HG02870 (cell line): Measurements from ENCODE around the gene TIPIN.
"Not testable (repeated sequence)": the region's sequence is repeated elsewhere in the genome, so short reads cannot be mapped to it uniquely, and the experiment has no call there.

Source experiments
- ATAC-seq: cut with Tn5 transposase; IDR thresholded peaks from one replicate; pipeline ENCODE4 v1.9.1; 2021; ENCODE audit warnings: mild to moderate bottlenecking, moderate library complexity; ENCODE audit not compliant: unreplicated experiment

Gene TIPIN, protein sequence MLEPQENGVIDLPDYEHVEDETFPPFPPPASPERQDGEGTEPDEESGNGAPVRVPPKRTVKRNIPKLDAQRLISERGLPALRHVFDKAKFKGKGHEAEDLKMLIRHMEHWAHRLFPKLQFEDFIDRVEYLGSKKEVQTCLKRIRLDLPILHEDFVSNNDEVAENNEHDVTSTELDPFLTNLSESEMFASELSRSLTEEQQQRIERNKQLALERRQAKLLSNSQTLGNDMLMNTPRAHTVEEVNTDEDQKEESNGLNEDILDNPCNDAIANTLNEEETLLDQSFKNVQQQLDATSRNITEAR

DNA sequence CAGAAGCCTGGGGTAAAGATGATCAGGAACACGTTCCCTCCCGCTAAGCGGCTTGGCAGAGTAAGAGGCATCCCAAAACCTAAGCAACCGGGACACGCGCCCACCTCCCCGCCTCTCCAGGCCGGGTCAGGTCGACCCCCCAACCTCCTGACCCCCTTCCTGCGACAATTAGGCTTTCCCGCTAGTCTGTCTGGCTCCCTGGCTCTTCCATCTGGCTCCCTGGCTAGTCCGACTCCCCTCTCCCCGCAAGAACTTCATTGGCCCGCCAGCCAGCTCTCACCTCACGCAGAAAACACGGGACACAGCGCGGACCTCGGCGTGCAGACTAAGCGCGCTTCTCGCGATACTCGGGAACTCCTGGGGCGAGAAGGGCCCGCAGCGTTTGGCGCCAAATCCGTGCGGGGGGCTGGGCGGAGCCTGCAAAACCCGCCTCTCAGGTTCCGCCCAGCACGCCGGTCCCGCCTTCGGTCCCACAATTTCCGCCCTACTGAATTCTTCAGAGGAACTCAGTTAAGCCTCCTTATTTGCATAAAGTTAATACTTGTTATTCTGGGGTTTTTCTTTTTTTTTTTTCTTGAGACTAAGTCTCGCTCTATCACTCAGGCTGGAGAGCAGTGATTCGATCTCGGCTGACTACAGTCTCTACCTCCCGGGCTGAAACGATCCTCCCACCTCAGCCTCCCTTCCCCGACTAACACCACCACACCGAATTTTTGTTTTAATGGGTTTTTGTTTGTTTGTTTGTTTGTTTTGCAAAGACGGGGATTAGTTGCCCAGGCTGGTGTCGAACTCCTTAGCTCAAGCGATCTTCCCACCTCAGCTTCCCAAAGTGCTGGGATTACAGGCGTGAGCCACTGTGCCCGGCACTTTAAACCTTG is at the start of gene TIPIN:
TSS of gene TIPIN (minus strand) at position 327 of the 878 bp plus-strand sequence. CDS start 3,738 bp downstream, outside the sequence.
- peak; percentile 84 for ATAC-seq

DNA sequence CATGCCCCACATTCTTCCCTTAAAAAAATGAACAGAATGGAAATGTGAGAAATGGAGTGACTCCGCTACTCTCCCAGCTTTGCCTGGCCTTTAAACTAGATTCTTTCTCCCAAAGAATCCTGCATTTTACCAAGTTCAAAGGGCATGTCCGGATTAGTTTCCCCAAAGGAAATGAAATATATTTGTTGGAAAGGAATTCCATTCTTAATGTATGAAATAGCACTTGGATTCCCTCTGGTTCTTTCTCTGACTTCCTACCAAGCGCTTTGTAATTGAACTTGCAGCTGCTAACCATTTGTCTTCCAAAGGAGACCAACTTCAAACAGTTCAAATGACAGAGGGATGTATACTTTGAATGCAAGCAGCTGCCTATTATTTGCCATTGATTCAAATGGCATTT is 49.1 kb upstream of the TIPIN start:
- no peak for ATAC-seq

GRCh38 chr15:66405007-66405406 is 48.5 kb upstream of the TIPIN start:
- ATAC-seq, result no peak

DNA sequence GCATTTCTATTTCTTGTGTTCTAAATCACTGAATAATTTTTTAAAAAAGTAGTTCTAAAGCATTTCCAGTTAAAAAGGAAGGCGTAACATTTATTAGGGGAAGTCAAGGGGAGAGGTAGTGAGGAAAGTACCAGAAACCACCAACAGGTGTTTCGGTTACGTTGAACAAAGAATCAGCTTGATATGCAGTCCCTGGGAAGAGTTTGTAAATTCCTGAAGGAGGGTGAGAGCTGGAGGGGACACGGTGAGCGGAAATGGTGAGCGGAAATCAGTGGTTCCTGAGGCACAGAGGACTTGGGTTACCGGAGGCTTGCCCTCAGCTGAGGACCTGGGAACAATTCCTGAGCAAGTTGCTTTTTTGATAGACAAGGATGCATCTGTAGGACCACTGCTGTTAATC is 48.0 kb upstream of the TIPIN start:
- ATAC-seq, result no peak

- no peak for ATAC-seq
Observed at GRCh38 chr15:66404122-66404521, 47.6 kb upstream of the TIPIN start.

- no peak for ATAC-seq
Observed at GRCh38 chr15:66403323-66403722, 46.8 kb upstream of the TIPIN start.

DNA sequence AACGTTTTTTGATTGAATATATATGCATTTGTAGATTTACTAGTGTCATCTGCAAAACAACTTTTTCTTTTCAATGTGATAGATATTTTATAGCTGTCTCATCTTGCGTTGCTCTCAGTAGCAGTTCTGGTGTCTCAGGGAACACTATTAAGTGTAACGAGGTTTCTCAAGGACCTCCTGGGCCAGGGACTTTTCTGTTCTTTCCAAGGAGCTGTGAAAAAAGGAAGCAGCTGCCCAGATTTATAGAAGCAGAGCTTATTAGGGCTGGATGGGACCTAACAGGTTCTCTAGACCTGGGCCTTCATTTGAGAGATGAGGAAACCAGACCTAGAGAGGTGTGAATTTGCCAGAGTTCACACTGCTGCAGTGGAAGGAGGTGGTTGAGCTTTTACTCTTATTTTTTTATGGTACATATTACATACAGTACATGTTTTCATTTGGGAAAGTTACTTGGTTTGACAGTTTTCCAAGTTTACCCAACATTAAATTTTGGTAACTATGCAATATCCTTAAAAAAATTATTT is 46.3 kb upstream of the TIPIN start:
- ATAC-seq, result no peak

- ATAC-seq, result no peak
Observed at GRCh38 chr15:66401130-66402021, 44.9 kb upstream of the TIPIN start.

DNA sequence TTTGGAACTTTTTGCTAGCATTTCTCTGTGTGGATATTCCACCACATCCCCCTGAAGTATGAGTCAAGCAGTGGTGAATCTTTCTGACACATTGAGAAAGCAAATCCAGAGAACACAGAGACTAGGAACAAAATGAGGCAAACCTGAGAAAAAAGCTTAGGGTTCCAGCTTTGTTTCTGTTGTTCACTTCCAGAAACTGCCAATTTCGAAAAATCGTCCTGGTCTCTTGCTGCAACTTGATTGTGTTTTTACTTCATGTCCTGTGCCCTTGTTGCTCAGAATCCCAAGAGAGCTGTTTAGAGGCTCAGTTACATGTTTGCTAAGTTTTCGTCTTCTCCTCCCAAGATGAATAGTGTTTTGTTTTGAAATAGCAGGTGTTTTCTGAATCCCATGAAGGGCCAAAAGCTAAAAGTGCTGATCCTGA is 43.9 kb upstream of the TIPIN start:
- no peak for ATAC-seq

DNA sequence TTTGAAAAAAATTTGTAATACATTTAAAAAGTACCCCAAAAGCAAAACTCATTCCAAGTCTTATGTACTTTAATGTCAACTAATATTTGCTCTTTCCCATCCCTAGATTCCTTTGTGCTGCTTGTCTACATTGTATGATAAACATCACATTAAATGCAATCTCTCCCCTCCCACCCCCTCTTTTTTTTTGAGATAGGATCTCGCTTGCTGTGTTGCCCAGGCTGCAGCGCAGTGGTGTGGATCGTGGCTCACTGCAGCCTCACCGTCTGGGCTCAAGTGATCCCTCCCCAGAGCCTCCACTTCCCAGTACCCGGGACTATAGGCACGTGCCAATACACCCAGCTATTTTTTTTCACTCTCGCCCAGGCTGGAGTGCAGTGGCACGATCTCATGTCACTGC is 42.8 kb upstream of the TIPIN start:
- ATAC-seq, result no peak

DNA sequence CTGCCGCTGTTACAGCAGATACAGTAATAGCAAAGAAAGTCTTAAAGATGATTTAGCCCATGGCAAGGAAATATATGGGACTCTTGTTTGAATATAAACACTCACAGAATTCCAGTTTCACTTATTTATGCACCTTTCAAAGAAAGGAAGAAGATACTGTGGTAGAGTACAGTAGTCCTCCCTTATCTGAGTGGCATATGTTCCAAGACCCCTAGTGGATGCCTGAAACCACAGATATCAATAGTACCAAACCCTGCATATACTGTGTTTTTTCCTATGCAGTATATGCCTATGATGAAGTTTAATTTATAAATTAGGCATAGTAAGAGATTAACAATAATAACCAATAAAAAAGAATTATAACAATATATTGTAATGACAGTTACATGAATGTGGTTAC is 38.4 kb upstream of the TIPIN start:
- ATAC-seq, result no peak

- no peak for ATAC-seq
Observed at GRCh38 chr15:66394472-66394871, 38.0 kb upstream of the TIPIN start.

DNA sequence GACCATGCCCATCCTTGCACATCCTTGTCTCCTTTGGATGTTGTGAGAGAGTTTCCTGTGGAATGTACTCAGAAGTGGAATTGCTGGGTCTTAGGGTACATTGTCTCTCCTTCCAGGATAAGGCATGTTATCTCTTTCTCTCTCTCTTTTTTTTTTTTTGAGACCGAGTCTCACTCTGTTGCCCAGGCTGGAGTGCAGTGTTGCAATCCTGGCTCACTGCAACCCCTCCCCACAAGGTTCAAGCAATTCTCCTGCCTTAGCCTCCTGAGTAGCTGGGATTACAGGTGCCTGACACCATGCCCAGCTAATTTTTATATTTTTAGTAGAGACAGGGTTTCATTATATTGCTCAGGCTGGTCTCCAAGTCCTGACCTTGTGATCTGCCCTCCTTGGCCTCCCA is 36.6 kb upstream of the TIPIN start:
- ATAC-seq, result not testable (repeated sequence)

- peak; percentile 33 for ATAC-seq
Observed at GRCh38 chr15:66390678-66391077, 34.2 kb upstream of the TIPIN start.

GRCh38 chr15:66389859-66390381 is 33.4 kb upstream of the TIPIN start:
- no peak for ATAC-seq

DNA sequence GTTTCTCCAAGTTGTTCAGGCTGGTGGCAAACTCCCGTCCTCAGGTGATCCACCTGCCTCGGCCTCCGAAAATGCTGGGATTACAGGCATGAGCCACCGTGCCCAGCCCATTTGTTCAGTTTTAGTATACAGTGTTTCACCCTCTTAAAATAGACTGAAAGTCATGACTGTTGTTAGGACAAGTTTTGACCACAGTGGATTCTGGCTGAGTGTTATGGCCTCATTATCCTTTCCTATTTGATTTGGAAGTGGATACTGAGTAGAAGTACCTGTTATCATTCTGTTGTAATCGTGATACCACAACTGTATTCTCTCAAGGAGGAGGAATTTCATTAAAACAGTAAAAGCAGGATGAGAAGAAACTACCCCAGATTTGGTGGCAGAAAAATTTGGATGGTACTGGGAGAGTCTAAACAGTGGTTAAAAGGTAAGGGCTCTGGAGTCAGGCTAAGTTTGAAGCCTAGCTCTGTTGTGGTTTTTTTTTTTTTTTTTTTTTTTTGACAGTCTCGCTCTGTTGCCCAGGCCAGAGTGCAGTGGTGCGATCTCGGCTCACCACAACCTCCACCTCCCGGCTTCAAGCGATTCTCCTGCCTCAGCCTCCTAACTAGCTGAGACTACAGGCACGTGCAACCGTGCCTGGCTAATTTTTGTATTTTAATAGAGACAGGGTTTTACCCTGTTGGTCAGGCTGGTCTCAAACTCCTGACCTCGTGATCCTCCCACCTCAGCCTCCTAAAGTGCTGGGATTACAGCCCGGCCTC is 32.8 kb upstream of the TIPIN start:
- ATAC-seq, result no peak

DNA sequence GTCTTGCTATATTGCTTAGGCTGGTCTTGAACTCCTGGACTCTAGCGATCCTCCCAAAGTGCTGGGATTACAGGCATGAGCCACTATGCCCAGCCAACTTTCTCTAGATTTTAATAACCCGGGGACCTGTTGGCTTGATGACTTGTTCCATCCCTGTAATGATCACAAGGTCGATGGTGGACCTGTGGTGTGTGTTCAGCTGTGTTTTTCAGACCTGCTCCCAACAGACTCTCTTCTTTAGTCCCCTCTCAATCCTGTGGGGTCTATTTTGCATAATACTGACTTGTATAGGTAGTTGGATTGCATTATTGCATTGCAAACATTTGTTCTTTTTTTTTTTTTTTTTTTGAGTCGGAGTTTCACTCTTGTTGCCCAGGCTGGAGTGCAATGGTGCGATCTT is 32.1 kb upstream of the TIPIN start:
- ATAC-seq, result no peak

- no peak for ATAC-seq
Observed at GRCh38 chr15:66388043-66388363, 31.5 kb upstream of the TIPIN start.

GRCh38 chr15:66387163-66388042 is 30.9 kb upstream of the TIPIN start:
- ATAC-seq, result no peak
